Testis (tissue), 2 donors: Measurements from ENCODE around the gene METTL22.

Experiments used
- POLR2A ChIP-seq: fragments of 450-650 bp; IDR thresholded peaks from one replicate; pipeline ENCODE4 v1.6.1; 2017; ENCODE audit warnings: antibody characterized with exemption, mild to moderate bottlenecking, moderate library complexity
- TF ChIP-seq, protein P1 (sequence below), 3 experiments: fragments of 450-650 bp in 2 of 3; fragments of 200-600 bp in 1 of 3; sonication (generic) in 1 of 3; IDR thresholded peaks; one replicate each; pipeline ENCODE4 v1.5.1; 2016 to 2019; ENCODE audit warnings: antibody characterized with exemption in 3 of 3, mild to moderate bottlenecking in 2 of 3, moderate library complexity in 1 of 3

DNA sequence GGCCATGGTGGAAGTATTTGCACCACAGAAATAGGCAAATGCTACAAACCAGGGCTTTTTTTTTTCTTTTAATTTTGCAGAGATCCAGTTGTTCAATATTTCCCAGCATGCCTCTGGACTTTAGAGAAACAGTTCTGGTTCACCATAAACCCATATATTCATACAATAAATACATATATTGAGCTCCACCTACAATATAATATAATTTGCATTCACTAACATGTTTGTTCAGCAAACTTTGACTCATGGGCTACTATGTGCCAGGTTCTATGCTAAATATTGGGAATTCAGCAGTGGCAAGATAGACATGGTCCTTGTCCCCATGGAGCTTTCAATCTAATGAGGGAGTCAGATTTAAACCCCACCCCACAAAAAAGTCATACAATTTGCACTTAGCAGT is 34.4 kb upstream of the METTL22 start:
- TF ChIP-seq, protein P1, sequence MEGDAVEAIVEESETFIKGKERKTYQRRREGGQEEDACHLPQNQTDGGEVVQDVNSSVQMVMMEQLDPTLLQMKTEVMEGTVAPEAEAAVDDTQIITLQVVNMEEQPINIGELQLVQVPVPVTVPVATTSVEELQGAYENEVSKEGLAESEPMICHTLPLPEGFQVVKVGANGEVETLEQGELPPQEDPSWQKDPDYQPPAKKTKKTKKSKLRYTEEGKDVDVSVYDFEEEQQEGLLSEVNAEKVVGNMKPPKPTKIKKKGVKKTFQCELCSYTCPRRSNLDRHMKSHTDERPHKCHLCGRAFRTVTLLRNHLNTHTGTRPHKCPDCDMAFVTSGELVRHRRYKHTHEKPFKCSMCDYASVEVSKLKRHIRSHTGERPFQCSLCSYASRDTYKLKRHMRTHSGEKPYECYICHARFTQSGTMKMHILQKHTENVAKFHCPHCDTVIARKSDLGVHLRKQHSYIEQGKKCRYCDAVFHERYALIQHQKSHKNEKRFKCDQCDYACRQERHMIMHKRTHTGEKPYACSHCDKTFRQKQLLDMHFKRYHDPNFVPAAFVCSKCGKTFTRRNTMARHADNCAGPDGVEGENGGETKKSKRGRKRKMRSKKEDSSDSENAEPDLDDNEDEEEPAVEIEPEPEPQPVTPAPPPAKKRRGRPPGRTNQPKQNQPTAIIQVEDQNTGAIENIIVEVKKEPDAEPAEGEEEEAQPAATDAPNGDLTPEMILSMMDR (IDR thresholded peaks at IDR 0.05) = no peak
- no peak for TF ChIP-seq POLR2A
